GM21528 (cell line): ENCODE measurements around the gene HMG20A.

ENCODE experiments used
- ATAC-seq: cut with Tn5 transposase; IDR thresholded peaks from one replicate; pipeline ENCODE4 v1.9.1; 2021; ENCODE audit warnings: mild to moderate bottlenecking, moderate library complexity; ENCODE audit not compliant: unreplicated experiment, low FRiP score

Gene HMG20A

GRCh38 chr15:77495838-77496596 lies 75.3 kb downstream of the HMG20A start:
- no peak for ATAC-seq

- no peak for ATAC-seq
Measured at GRCh38 chr15:77496715-77497109, 76.0 kb downstream of the HMG20A start.

GRCh38 chr15:77497110-77497737 lies 76.5 kb downstream of the HMG20A start:
- ATAC-seq: no peak

- ATAC-seq: no peak
Measured at GRCh38 chr15:77497942-77498361, 77.3 kb downstream of the HMG20A start.

GRCh38 chr15:77499087-77499760 lies 78.5 kb downstream of the HMG20A start:
- no peak for ATAC-seq

- no peak for ATAC-seq
Measured at GRCh38 chr15:77500989-77501388, 80.3 kb downstream of the HMG20A start.

- ATAC-seq: no peak
Measured at GRCh38 chr15:77502379-77503095, 81.8 kb downstream of the HMG20A start.

GRCh38 chr15:77503240-77503639 lies 82.6 kb downstream of the HMG20A start:
- ATAC-seq: no peak

GRCh38 chr15:77503764-77504163 lies 83.1 kb downstream of the HMG20A start:
- no peak for ATAC-seq

- ATAC-seq: no peak
Measured at GRCh38 chr15:77504306-77504705, 83.6 kb downstream of the HMG20A start.

GRCh38 chr15:77504871-77505270 lies 84.2 kb downstream of the HMG20A start:
- no peak for ATAC-seq

GRCh38 chr15:77505556-77505955 lies 84.9 kb downstream of the HMG20A start:
- ATAC-seq: no peak

GRCh38 chr15:77506311-77507142 lies 85.8 kb downstream of the HMG20A start:
- no peak for ATAC-seq

- ATAC-seq: no peak
Measured at GRCh38 chr15:77507143-77507897, 86.6 kb downstream of the HMG20A start.

GRCh38 chr15:77507911-77508310 lies 87.2 kb downstream of the HMG20A start:
- no peak for ATAC-seq

GRCh38 chr15:77508541-77509243 lies 88.0 kb downstream of the HMG20A start:
- ATAC-seq: no peak

- ATAC-seq: no peak
Measured at GRCh38 chr15:77510066-77511057, 89.7 kb downstream of the HMG20A start.

GRCh38 chr15:77511869-77512268 lies 91.2 kb downstream of the HMG20A start:
- ATAC-seq: no peak
